Osteocyte (in vitro differentiated cells): ENCODE results near the gene MRPL1. TPM values are rescaled to one million over a fixed set of nuclear protein-coding genes. Genes with fewer than 3 reads are reported as not detected.

ENCODE experiments used
- DNase-seq: peaks from one replicate; pipeline ENCODE4 v3.0.0; 2021; ENCODE audit warnings: mixed read lengths; ENCODE audit not compliant: unreplicated experiment; ENCODE audit errors: extremely low spot score
- H3K27ac Mint-ChIP-seq: one replicate; pipeline ENCODE4 v1.8.0; 2021; ENCODE audit warnings: mild to moderate bottlenecking, mixed read lengths; ENCODE audit not compliant: unreplicated experiment
- H3K27me3 Mint-ChIP-seq: one replicate; pipeline ENCODE4 v1.8.0; 2021; ENCODE audit warnings: mixed read lengths; ENCODE audit not compliant: unreplicated experiment
- H3K36me3 Mint-ChIP-seq: one replicate; pipeline ENCODE4 v1.8.0; 2021; ENCODE audit warnings: mixed read lengths; ENCODE audit not compliant: unreplicated experiment
- H3K4me1 Mint-ChIP-seq: one replicate; pipeline ENCODE4 v1.8.0; 2021; ENCODE audit warnings: mixed read lengths; ENCODE audit not compliant: unreplicated experiment
- H3K4me3 Mint-ChIP-seq: one replicate; pipeline ENCODE4 v1.8.0; 2021; ENCODE audit warnings: mild to moderate bottlenecking, moderate library complexity, mixed read lengths; ENCODE audit not compliant: unreplicated experiment
- H3K9me3 Mint-ChIP-seq: one replicate; pipeline ENCODE4 v1.8.0; 2021; ENCODE audit warnings: mixed read lengths; ENCODE audit not compliant: unreplicated experiment
- total RNA-seq: library from RNA; stranded (reverse); gene quantifications from 2 replicates; pipeline ENCODE4 v1.2.1, GENCODE V29; 2021
- TF ChIP-seq, protein P1 (sequence below): fragments of 200-600 bp; sonication (generic); IDR thresholded peaks from 2 replicates; pipeline ENCODE4 v1.5.0; 2021; ENCODE audit warnings: antibody characterized with exemption, mild to moderate bottlenecking, moderate library complexity

Gene MRPL1
- total RNA-seq, 1 donor from 2014 or later: 25.5 TPM

DNA sequence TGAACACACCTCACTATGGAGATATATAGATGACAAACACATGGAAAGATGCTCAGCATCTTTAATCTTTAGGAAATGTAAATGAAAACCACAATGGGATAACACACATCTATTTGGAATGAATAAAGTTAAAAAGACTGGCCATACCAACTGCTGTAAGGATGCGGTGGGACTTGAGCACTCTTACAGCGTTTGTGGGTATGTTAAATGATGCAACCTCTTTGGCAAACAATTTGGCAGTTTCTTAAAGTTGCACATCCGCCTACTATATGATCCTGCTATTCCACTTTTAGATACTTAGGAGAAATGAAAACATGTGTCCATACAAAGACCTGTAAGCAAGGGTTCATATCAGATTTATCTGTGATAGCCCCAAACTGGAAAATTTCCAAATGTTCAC is 50.7 kb downstream of the MRPL1 start:
- TF ChIP-seq, protein P1, sequence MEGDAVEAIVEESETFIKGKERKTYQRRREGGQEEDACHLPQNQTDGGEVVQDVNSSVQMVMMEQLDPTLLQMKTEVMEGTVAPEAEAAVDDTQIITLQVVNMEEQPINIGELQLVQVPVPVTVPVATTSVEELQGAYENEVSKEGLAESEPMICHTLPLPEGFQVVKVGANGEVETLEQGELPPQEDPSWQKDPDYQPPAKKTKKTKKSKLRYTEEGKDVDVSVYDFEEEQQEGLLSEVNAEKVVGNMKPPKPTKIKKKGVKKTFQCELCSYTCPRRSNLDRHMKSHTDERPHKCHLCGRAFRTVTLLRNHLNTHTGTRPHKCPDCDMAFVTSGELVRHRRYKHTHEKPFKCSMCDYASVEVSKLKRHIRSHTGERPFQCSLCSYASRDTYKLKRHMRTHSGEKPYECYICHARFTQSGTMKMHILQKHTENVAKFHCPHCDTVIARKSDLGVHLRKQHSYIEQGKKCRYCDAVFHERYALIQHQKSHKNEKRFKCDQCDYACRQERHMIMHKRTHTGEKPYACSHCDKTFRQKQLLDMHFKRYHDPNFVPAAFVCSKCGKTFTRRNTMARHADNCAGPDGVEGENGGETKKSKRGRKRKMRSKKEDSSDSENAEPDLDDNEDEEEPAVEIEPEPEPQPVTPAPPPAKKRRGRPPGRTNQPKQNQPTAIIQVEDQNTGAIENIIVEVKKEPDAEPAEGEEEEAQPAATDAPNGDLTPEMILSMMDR: no peak
- H3K27ac Mint-ChIP-seq: no peak overlapping the region
- H3K4me1 Mint-ChIP-seq: no peaks in the 10 kb centered on the region

DNA sequence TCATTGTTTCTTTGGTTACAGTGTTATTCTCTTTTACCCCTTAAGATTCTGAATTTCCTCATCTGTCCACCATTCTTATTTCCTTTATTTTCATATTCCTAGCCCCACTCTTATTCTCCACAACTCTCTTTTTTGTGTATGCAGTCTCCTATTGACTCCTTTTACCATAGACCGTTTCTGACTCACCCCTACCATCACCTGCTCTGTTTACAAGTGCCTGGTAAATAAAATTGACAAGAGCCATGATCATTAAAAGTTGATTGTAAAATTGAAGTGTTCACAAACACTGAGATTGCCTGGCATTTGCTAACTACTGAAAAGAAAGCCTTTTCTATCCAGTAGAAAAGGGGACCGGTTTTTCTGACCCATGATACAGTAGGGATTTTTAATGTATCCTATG is 54.4 kb downstream of the MRPL1 start:
- no peak overlapping the region for H3K27ac Mint-ChIP-seq
- peaks cover 15% of the 10 kb centered on the region for H3K36me3 Mint-ChIP-seq
- no peaks in the 10 kb centered on the region for H3K27me3 Mint-ChIP-seq
- H3K4me3 Mint-ChIP-seq: no peak overlapping the region
- no peak for DNase-seq
- H3K9me3 Mint-ChIP-seq: peaks cover 13% of the 10 kb centered on the region
- peaks cover 23% of the 10 kb centered on the region for H3K4me1 Mint-ChIP-seq
- TF ChIP-seq, protein P1: no peak

More for the DNA sequence above, 50.7 kb downstream of the MRPL1 start:
- DNase-seq: no peak
- Mint-ChIP-seq H3K36me3 (peaks cover 27% of the 10 kb centered on the region), H3K9me3 (peaks cover 16% of the 10 kb centered on the region), H3K4me3 (no peak overlapping the region), H3K27me3 (no peaks in the 10 kb centered on the region)

DNA sequence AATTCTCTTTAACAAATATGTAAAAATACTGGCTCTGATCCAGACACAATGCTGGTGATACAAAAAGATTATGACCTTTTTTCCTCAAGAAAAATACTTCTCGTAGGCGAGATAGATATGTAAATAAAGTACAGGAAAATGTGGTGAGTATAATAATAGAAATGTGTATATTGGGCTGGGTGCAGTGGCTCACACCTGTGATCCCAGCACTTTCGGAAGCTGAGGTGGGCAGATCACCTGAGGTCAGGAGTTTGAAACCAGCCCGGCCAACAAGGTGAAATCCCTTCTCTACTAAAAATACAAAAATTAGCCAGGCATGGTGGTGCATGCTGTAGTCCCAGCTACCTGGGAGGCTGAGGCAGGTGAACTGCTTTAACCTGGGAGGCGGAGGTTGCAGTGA is 55.0 kb downstream of the MRPL1 start:
- Mint-ChIP-seq H3K9me3 (peaks cover 10% of the 10 kb centered on the region), H3K27me3 (no peaks in the 10 kb centered on the region), H3K4me1 (peaks cover 25% of the 10 kb centered on the region), H3K4me3 (no peak overlapping the region), H3K27ac (no peak overlapping the region), H3K36me3 (peaks cover 11% of the 10 kb centered on the region)
- TF ChIP-seq, protein P1: no peak
- no peak for DNase-seq

DNA sequence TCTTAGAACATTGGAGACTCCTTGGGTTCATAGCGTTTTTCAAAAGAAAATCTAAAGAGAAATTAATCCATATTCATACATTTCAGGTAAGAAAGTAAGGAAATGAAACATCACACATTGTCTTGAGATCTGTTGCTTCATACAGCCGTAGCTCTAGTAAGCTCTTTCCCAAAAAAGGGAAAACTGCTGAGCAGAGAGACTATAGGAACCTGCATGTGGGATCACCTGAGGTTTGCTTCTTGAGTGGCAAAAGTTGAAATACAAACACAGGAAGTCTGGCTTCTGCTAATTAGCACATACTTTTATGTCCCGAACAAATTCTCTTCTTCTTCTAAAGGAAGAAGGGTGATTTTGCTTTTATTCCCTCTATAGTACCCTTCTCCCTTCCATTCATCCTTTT is 57.7 kb downstream of the MRPL1 start:
- Mint-ChIP-seq H3K36me3 (peaks cover 7% of the 10 kb centered on the region), H3K9me3 (peaks cover 4% of the 10 kb centered on the region), H3K27me3 (no peaks in the 10 kb centered on the region), H3K4me1 (peaks cover 25% of the 10 kb centered on the region), H3K4me3 (no peak overlapping the region), H3K27ac (peak overlapping the region; percentile 76)
- TF ChIP-seq, protein P1: no peak
- no peak for DNase-seq

DNA sequence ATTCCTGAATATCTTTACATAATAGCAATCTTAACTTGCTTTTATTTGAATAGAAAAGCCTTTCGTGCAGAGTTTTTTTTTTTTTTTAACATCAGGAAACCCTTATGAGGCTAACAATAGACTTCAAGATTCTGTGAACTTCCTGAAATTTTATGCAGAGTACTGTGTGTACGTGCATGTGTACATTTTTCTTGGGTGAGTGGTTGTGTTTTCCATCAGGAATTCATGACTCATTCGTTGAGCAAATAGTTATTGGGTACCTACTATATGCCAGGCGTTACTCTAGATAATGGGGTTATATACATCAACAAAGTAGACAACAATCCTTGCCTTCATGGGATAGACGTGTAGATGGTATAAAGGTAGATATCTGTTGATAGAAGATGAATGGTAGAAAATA is 59.1 kb downstream of the MRPL1 start:
- Mint-ChIP-seq H3K4me1 (peaks cover 25% of the 10 kb centered on the region), H3K4me3 (peak overlapping the region; percentile 2), H3K27ac (peak overlapping the region; percentile 76), H3K27me3 (no peaks in the 10 kb centered on the region), H3K9me3 (peaks cover 4% of the 10 kb centered on the region), H3K36me3 (peaks cover 15% of the 10 kb centered on the region)
- no peak for DNase-seq
- TF ChIP-seq, protein P1: no peak
